ENCODE results near the gene BLVRA.

The BLVRA gene

GRCh38 chr7:43764807-43765491 is 6.5 kb downstream of the BLVRA start:
- TF ChIP-seq FOXP2 (optimal IDR thresholded peaks at IDR 0.05; ENCODE audit: borderline replicate concordance, extremely low read depth, extremely low read length, insufficient read depth) (no peak), SIN3A (IDR thresholded peaks at IDR 0.05; ENCODE audit: borderline replicate concordance, insufficient read depth, low read length) (no peak), TAF1 (IDR thresholded peaks at IDR 0.05; ENCODE audit: borderline replicate concordance, insufficient read depth, low read length) (no peak)
- TF ChIP-seq, protein P1, sequence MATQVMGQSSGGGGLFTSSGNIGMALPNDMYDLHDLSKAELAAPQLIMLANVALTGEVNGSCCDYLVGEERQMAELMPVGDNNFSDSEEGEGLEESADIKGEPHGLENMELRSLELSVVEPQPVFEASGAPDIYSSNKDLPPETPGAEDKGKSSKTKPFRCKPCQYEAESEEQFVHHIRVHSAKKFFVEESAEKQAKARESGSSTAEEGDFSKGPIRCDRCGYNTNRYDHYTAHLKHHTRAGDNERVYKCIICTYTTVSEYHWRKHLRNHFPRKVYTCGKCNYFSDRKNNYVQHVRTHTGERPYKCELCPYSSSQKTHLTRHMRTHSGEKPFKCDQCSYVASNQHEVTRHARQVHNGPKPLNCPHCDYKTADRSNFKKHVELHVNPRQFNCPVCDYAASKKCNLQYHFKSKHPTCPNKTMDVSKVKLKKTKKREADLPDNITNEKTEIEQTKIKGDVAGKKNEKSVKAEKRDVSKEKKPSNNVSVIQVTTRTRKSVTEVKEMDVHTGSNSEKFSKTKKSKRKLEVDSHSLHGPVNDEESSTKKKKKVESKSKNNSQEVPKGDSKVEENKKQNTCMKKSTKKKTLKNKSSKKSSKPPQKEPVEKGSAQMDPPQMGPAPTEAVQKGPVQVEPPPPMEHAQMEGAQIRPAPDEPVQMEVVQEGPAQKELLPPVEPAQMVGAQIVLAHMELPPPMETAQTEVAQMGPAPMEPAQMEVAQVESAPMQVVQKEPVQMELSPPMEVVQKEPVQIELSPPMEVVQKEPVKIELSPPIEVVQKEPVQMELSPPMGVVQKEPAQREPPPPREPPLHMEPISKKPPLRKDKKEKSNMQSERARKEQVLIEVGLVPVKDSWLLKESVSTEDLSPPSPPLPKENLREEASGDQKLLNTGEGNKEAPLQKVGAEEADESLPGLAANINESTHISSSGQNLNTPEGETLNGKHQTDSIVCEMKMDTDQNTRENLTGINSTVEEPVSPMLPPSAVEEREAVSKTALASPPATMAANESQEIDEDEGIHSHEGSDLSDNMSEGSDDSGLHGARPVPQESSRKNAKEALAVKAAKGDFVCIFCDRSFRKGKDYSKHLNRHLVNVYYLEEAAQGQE (IDR thresholded peaks at IDR 0.05; ENCODE audit: insufficient read depth in 1 of 2, low read depth in 2 of 2, low read length in 2 of 2) = no peak

- TF ChIP-seq, protein P1 (IDR thresholded peaks at IDR 0.05; ENCODE audit: insufficient read depth in 1 of 2, low read depth in 2 of 2, low read length in 2 of 2) = no peak
- TF ChIP-seq TAF1 (IDR thresholded peaks at IDR 0.05; ENCODE audit: borderline replicate concordance, insufficient read depth, low read length) (no peak), SIN3A (IDR thresholded peaks at IDR 0.05; ENCODE audit: borderline replicate concordance, insufficient read depth, low read length) (no peak)
These were observed 8.1 kb downstream of the BLVRA start for GRCh38 chr7:43766564-43766963.

DNA sequence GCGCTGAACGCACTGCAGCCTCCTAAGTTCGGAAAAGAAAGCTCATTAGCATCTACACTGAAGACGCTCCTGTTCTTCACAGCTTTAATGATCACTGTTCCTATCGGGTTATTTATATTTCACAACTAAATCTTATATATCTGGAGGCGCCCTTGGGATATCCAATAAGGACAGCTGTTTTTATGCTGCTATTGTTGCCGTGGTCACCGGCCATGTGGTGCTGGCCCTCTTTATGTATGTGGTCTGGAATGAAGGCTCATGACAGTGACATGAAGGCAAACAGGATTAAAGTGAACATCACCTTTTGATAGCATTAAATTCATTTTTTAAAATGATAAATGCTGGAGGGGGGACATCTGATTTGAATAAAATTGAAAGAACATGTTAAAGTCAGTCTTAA is 8.8 kb downstream of the BLVRA start:
- no peak for TF ChIP-seq TAF1 (IDR thresholded peaks at IDR 0.05; ENCODE audit: borderline replicate concordance, insufficient read depth, low read length)
- no peak for TF ChIP-seq FOXP2 (optimal IDR thresholded peaks at IDR 0.05; ENCODE audit: borderline replicate concordance, extremely low read depth, extremely low read length, insufficient read depth)
- no peak for TF ChIP-seq POLR2AphosphoS5 (IDR thresholded peaks at IDR 0.05; ENCODE audit: low read depth, low read length)
- TF ChIP-seq, protein P1 (IDR thresholded peaks at IDR 0.05; ENCODE audit: insufficient read depth in 1 of 2, low read depth in 2 of 2, low read length in 2 of 2) = no peak
- no peak for TF ChIP-seq SIN3A (IDR thresholded peaks at IDR 0.05; ENCODE audit: borderline replicate concordance, insufficient read depth, low read length)

DNA sequence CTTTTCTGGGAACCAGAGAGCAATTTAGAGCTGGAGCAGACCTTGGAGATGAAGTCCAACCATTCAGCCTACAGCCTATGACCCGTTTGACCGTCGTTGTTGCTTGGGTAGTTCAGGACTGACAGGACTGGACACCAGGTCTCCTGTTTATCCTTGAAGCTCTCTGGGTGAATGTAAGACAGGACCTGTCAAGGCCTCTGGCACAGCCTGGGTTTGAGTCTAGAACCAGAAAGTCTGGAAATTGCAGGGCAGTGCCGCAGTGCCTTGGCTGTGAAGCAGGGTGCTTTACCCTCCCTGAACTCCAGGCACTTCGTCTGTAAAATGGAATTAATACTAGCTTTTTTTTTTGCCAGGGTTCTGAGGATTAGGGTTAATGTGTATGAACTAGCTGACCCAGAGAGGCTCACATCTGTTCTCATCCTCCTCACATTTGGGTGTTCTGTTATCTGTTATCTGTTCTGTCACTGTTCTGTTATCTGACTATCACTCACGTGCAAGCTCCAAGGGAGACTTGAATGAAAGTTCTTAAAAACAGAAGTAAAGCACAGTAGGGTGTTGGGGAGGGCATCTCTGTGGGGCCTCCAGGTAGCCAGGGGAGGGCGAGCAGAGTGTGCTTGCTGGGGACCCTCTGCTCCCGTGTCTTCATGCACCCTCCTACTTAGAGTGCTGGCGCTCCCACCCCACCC is 9.9 kb downstream of the BLVRA start:
- TF ChIP-seq, protein P1 (IDR thresholded peaks at IDR 0.05; ENCODE audit: insufficient read depth in 1 of 2, low read depth in 2 of 2, low read length in 2 of 2) = no peak
- TF ChIP-seq POLR2AphosphoS5 (IDR thresholded peaks at IDR 0.05; ENCODE audit: low read depth, low read length) (no peak), FOXP2 (optimal IDR thresholded peaks at IDR 0.05; ENCODE audit: borderline replicate concordance, extremely low read depth, extremely low read length, insufficient read depth) (no peak), TAF1 (IDR thresholded peaks at IDR 0.05; ENCODE audit: borderline replicate concordance, insufficient read depth, low read length) (no peak), SIN3A (IDR thresholded peaks at IDR 0.05; ENCODE audit: borderline replicate concordance, insufficient read depth, low read length) (no peak)

Data from PFSK-1 (cell line).